OCI-LY7 (cell line): ENCODE measurements around the gene LYRM2.

ENCODE experiments used
- EZH2phosphoT487 ChIP-seq: fragments of 200-600 bp; sonication (generic); IDR thresholded peaks from 2 replicates; pipeline ENCODE4 v1.6.1; 2018; ENCODE audit warnings: low read depth, borderline replicate concordance, mild to moderate bottlenecking, mixed run types, antibody characterized with exemption, low read length, moderate library complexity, mixed read lengths
- TF ChIP-seq, protein P1 (sequence below): fragments of 200-600 bp; sonication (generic); conservative IDR thresholded peaks from 2 replicates; pipeline ENCODE4 v1.5.1; 2014; ENCODE audit warnings: mild to moderate bottlenecking, antibody characterized with exemption, low read length, moderate library complexity, mixed read lengths

DNA sequence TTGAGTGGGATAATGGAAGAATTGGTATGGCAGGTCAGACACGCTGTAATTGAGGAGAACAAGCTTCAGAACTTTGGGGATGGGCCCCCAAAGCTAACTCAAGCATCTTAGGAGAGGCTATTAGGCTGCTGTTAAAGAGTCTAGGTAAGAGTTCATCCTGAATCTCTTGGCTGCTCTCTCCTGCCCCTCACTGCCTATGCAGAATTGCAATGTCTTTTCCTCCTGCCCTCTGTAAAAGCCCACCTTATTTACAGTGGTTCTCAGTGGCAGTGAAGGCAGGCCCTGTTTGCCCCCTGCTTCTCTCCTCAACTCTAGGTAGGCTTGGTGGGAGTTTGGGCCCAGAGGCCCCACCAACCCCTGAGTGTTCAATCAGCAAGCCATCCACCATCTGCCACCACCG, 55.0 kb downstream of the LYRM2 start:
- TF ChIP-seq, protein P1, sequence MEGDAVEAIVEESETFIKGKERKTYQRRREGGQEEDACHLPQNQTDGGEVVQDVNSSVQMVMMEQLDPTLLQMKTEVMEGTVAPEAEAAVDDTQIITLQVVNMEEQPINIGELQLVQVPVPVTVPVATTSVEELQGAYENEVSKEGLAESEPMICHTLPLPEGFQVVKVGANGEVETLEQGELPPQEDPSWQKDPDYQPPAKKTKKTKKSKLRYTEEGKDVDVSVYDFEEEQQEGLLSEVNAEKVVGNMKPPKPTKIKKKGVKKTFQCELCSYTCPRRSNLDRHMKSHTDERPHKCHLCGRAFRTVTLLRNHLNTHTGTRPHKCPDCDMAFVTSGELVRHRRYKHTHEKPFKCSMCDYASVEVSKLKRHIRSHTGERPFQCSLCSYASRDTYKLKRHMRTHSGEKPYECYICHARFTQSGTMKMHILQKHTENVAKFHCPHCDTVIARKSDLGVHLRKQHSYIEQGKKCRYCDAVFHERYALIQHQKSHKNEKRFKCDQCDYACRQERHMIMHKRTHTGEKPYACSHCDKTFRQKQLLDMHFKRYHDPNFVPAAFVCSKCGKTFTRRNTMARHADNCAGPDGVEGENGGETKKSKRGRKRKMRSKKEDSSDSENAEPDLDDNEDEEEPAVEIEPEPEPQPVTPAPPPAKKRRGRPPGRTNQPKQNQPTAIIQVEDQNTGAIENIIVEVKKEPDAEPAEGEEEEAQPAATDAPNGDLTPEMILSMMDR, result 0 out of 2 replicates have a peak, but pooled peaks have one; percentile 31
- TF ChIP-seq EZH2phosphoT487, result no peak
